Sigmoid colon (tissue), 7 donors: ENCODE measurements around the gene CAV3. TPM values are rescaled to one million over a fixed set of nuclear protein-coding genes. Genes with fewer than 3 reads are reported as not detected.

Source experiments
- DNase-seq: peaks from one replicate; pipeline ENCODE4 v3.0.0-alpha.2; 2019
- H3K27ac ChIP-seq, 4 donors: fragments of 200-600 bp; sonication (generic); one replicate each; pipeline ENCODE4 v1.5.1; 2016 to 2019; ENCODE audit warnings: mild to moderate bottlenecking in 1 of 4
- H3K27me3 ChIP-seq, 3 donors: fragments of 200-600 bp; sonication (generic); one replicate each; pipeline ENCODE4 v1.5.1; 2019; ENCODE audit warnings: mild to moderate bottlenecking in 1 of 3
- H3K36me3 ChIP-seq, 4 donors: fragments of 200-600 bp; sonication (generic); one replicate each; pipeline ENCODE4 v1.5.1; 2016 to 2019
- H3K4me1 ChIP-seq, 4 donors: fragments of 200-600 bp; sonication (generic); one replicate each; pipeline ENCODE4 v1.5.1; 2017 to 2019
- H3K4me3 ChIP-seq, 4 donors: fragments of 200-600 bp; sonication (generic); one replicate each; pipeline ENCODE4 v1.5.1; 2017 to 2019; ENCODE audit warnings: mild to moderate bottlenecking in 2 of 4, moderate library complexity in 1 of 4
- H3K9me3 ChIP-seq, 4 donors: fragments of 200-600 bp in 3 of 4; sonication (generic) in 3 of 4; one replicate each; pipeline versions ENCODE4 v1.5.1 to v1.6.1; 2013 to 2019
- CTCF ChIP-seq, 4 experiments: fragments of 450-650 bp in 3 of 4; fragments of 200-600 bp in 1 of 4; IDR thresholded peaks; one replicate each; pipeline ENCODE4 v1.5.1; 2016 to 2019; ENCODE audit warnings: antibody characterized with exemption in 4 of 4, mild to moderate bottlenecking in 3 of 4, moderate library complexity in 2 of 4
- EP300 ChIP-seq, 4 donors: sonication (generic); formaldehyde crosslinking; IDR thresholded peaks; one replicate each; pipeline ENCODE4 v1.6.1; 2017; ENCODE audit warnings: antibody characterized with exemption in 4 of 4
- POLR2A ChIP-seq, 2 donors: fragments of 450-650 bp; IDR thresholded peaks; one replicate each; pipeline ENCODE4 v1.6.1; 2016; ENCODE audit warnings: antibody characterized with exemption in 2 of 2, mild to moderate bottlenecking in 2 of 2, moderate library complexity in 2 of 2
- POLR2AphosphoS5 ChIP-seq, 4 donors: sonication (generic); formaldehyde crosslinking; IDR thresholded peaks; one replicate each; pipeline ENCODE4 v1.6.1; 2017; ENCODE audit warnings: antibody characterized with exemption in 4 of 4
- WGBS, 2 donors: extraction: QIAGEN DNeasy Blood & Tissue Kit; methylation state at CpG; one replicate each; pipeline ENCODE4 v1.1.7; 2013; 5-methylcytosine and 5-hydroxymethylcytosine counted together
- intact Hi-C: fragments of 100-400 bp; cut with DNase I; formaldehyde crosslinking; loops from one replicate; pipeline ENCODE4 v1.15.1; 2023
- polyA plus RNA-seq, 3 donors: library from polyadenylated mRNA; stranded (reverse); fragments of 200-250 nt; gene quantifications; one replicate each; pipeline ENCODE4 v1.2.3, GENCODE V29; 2013
- total RNA-seq, 4 donors: library from RNA; depleted of rRNA; stranded (reverse); fragments of >200 nt; gene quantifications; one replicate each; pipeline ENCODE4 v1.1.0, GENCODE V29; 2016
- donor health status: healthy with polysubstance abuse.
- donor health status: Bipolar disorder and iron deficiency.
- donor health status: healthy.

CAV3 gene
- total and polyA plus RNA-seq, 7 donors: 0.06 to 0.60 TPM; not detected in 5

GRCh38 chr3:8775602-8776001 is 42.0 kb downstream of the CAV3 start:
- intact Hi-C loops: no loop called here
- H3K4me1 ChIP-seq: peaks cover 0 to 9% (median 0%) of the 10 kb centered on the region in 4 donors

GRCh38 chr3:8776406-8776805 is 42.8 kb downstream of the CAV3 start:
- 71 to 72% methylated on average over 4 of the region's 4 CpGs for WGBS, 2 donors
- intact Hi-C loops: no loop called here
- no peaks in the 10 kb centered on the region for H3K9me3 ChIP-seq
- no peak for DNase-seq
- H3K36me3 ChIP-seq: no peaks in the 10 kb centered on the region
- peaks cover 0 to 9% (median 0%) of the 10 kb centered on the region in 4 donors for H3K4me1 ChIP-seq
- H3K27ac ChIP-seq: no peak overlapping the region
- TF ChIP-seq CTCF (IDR thresholded peaks at IDR 0.05): no peak
- TF ChIP-seq EP300 (IDR thresholded peaks at IDR 0.05): no peak
- no peak for TF ChIP-seq POLR2A (IDR thresholded peaks at IDR 0.05)
- no peak for TF ChIP-seq POLR2AphosphoS5 (IDR thresholded peaks at IDR 0.05)
- H3K4me3 ChIP-seq: no peak overlapping the region
- no peaks in the 10 kb centered on the region for H3K27me3 ChIP-seq

More at GRCh38 chr3:8775602-8776001, 42.0 kb downstream of the CAV3 start:
- Histone ChIP-seq H3K4me3 (no peak overlapping the region), H3K27ac (no peak overlapping the region), H3K9me3 (no peaks in the 10 kb centered on the region), H3K36me3 (no peaks in the 10 kb centered on the region), H3K27me3 (peaks cover 0 to 7% (median 0%) of the 10 kb centered on the region in 3 donors)
- DNase-seq: no peak
- TF ChIP-seq EP300 (IDR thresholded peaks at IDR 0.05): no peak
- no peak for TF ChIP-seq POLR2A (IDR thresholded peaks at IDR 0.05)
- TF ChIP-seq CTCF (IDR thresholded peaks at IDR 0.05): no peak
- TF ChIP-seq POLR2AphosphoS5 (IDR thresholded peaks at IDR 0.05): no peak
- 87 to 90% methylated on average over 6 of the region's 6 CpGs for WGBS, 2 donors

- H3K27ac ChIP-seq: no peak overlapping the region
- intact Hi-C loops: no loop called here
- WGBS, 2 donors: 81 to 82% methylated on average over 5 of the region's 5 CpGs
- TF ChIP-seq POLR2A (IDR thresholded peaks at IDR 0.05): no peak
- no peak for TF ChIP-seq POLR2AphosphoS5 (IDR thresholded peaks at IDR 0.05)
- TF ChIP-seq EP300 (IDR thresholded peaks at IDR 0.05): no peak
- no peak for TF ChIP-seq CTCF (IDR thresholded peaks at IDR 0.05)
- no peaks in the 10 kb centered on the region for H3K9me3 ChIP-seq
- no peak overlapping the region for H3K4me3 ChIP-seq
- no peaks in the 10 kb centered on the region for H3K27me3 ChIP-seq
- no peaks in the 10 kb centered on the region for H3K36me3 ChIP-seq
- H3K4me1 ChIP-seq: peaks cover 0 to 9% (median 0%) of the 10 kb centered on the region in 4 donors
- no peak for DNase-seq
Measured at GRCh38 chr3:8777201-8777977, 43.8 kb downstream of the CAV3 start.

- Histone ChIP-seq H3K9me3 (no peaks in the 10 kb centered on the region), H3K27me3 (no peaks in the 10 kb centered on the region), H3K27ac (no peak overlapping the region), H3K36me3 (no peaks in the 10 kb centered on the region), H3K4me1 (peaks cover 0 to 9% (median 0%) of the 10 kb centered on the region in 4 donors), H3K4me3 (no peak overlapping the region)
- 77 to 78% methylated on average over 5 of the region's 5 CpGs for WGBS, 2 donors
- TF ChIP-seq POLR2AphosphoS5 (IDR thresholded peaks at IDR 0.05) (no peak), EP300 (IDR thresholded peaks at IDR 0.05) (no peak), CTCF (IDR thresholded peaks at IDR 0.05) (no peak), POLR2A (IDR thresholded peaks at IDR 0.05) (no peak)
- intact Hi-C loops: no loop called here
- DNase-seq: no peak
Measured at GRCh38 chr3:8777978-8778267, 44.3 kb downstream of the CAV3 start.

GRCh38 chr3:8778475-8778874 is 44.9 kb downstream of the CAV3 start:
- 87 to 92% methylated on average over 5 of the region's 5 CpGs for WGBS, 2 donors
- intact Hi-C loops: no loop called here
- no peak for DNase-seq
- Histone ChIP-seq H3K4me3 (no peak overlapping the region), H3K36me3 (no peaks in the 10 kb centered on the region), H3K27me3 (no peaks in the 10 kb centered on the region), H3K27ac (no peak overlapping the region), H3K9me3 (no peaks in the 10 kb centered on the region), H3K4me1 (peaks cover 0 to 9% (median 0%) of the 10 kb centered on the region in 4 donors)
- TF ChIP-seq CTCF (IDR thresholded peaks at IDR 0.05) (no peak), EP300 (IDR thresholded peaks at IDR 0.05) (no peak), POLR2A (IDR thresholded peaks at IDR 0.05) (no peak), POLR2AphosphoS5 (IDR thresholded peaks at IDR 0.05) (no peak)
